Smooth muscle cell (in vitro differentiated cells): ENCODE data around the gene CLCN4. TPM values are rescaled to one million over a fixed set of nuclear protein-coding genes. Genes with fewer than 3 reads are reported as not detected.

ENCODE experiments used
- DNase-seq: peaks from one replicate; lab custom pipeline; 2025; ENCODE audit not compliant: unreplicated experiment; lab: John Stamatoyannopoulos, UW
- H2AFZ ChIP-seq: fragments of 200-600 bp; sonication (generic); 2 replicates; pipeline ENCODE4 v1.6.0; 2016; ENCODE audit warnings: antibody characterized with exemption, low read depth, mild to moderate bottlenecking
- H3F3A ChIP-seq: fragments of 200-600 bp; sonication (generic); 2 replicates; pipeline ENCODE4 v1.6.0; 2017; ENCODE audit warnings: antibody characterized with exemption, low read depth
- H3K27ac ChIP-seq: fragments of 200-600 bp; sonication (generic); 2 replicates; pipeline ENCODE4 v1.5.1; 2016; ENCODE audit warnings: low read depth, mild to moderate bottlenecking
- H3K27me3 ChIP-seq: fragments of 200-600 bp; sonication (generic); 2 replicates; pipeline ENCODE4 v1.6.1; 2016; ENCODE audit warnings: low read depth, mild to moderate bottlenecking
- H3K36me3 ChIP-seq: fragments of 200-600 bp; sonication (generic); 2 replicates; pipeline ENCODE4 v1.5.1; 2016; ENCODE audit warnings: low read depth
- H3K4me1 ChIP-seq: fragments of 200-600 bp; sonication (generic); 2 replicates; pipeline ENCODE4 v1.5.1; 2016; ENCODE audit warnings: low read depth
- H3K4me2 ChIP-seq: fragments of 200-600 bp; sonication (generic); 2 replicates; pipeline ENCODE4 v1.6.0; 2016; ENCODE audit warnings: mild to moderate bottlenecking
- H3K4me3 ChIP-seq: fragments of 200-600 bp; sonication (generic); 2 replicates; pipeline ENCODE4 v1.5.1; 2016; ENCODE audit warnings: mild to moderate bottlenecking
- H3K79me2 ChIP-seq: fragments of 200-600 bp; sonication (generic); 2 replicates; pipeline ENCODE4 v1.6.0; 2016; ENCODE audit warnings: low read depth, mild to moderate bottlenecking
- H3K9ac ChIP-seq: fragments of 200-600 bp; sonication (generic); 2 replicates; pipeline ENCODE4 v1.6.0; 2016; ENCODE audit warnings: low read depth
- H3K9me3 ChIP-seq: fragments of 200-600 bp; sonication (generic); replicated peaks from 2 replicates; pipeline ENCODE4 v1.5.1; 2016; ENCODE audit warnings: low read depth
- H4K20me1 ChIP-seq: fragments of 200-600 bp; sonication (generic); 2 replicates; pipeline ENCODE4 v1.6.0; 2016; ENCODE audit warnings: low read depth
- CTCF ChIP-seq: fragments of 200-600 bp; sonication (generic); IDR thresholded peaks from 2 replicates; pipeline ENCODE4 v1.5.1; 2017; ENCODE audit warnings: borderline replicate concordance, mild to moderate bottlenecking, antibody characterized with exemption; ENCODE audit not compliant: insufficient read depth, poor library complexity, severe bottlenecking
- WGBS: methylation state at CpG from one replicate; pipeline ENCODE4 v1.1.7; 2016; ENCODE audit warnings: low lambda C conversion rate; 5-methylcytosine and 5-hydroxymethylcytosine counted together
- polyA plus RNA-seq: library from polyadenylated mRNA; unstranded; fragments of >200 nt; fragmentation: Nextera tagmentation; extraction: Ambion mirVana; gene quantifications from 2 replicates; pipeline ENCODE4 v1.2.1, GENCODE V29; 2016
- total RNA-seq: library from RNA; depleted of rRNA; stranded (reverse); fragments of >200 nt; gene quantifications from 2 replicates; pipeline ENCODE4 v1.2.3, GENCODE V29; 2014

Gene CLCN4
- total and polyA plus RNA-seq, 2 experiments from 2014 or later, result 2.5 to 3.1 TPM

- Histone ChIP-seq H3K4me3 (no peak overlapping the region), H3K36me3 (no peaks in the 10 kb centered on the region), H3K9ac (no peak overlapping the region), H3K4me2 (no peak overlapping the region), H2AFZ (no peak overlapping the region), H3K27ac (no peak overlapping the region), H3K9me3 (no peaks in the 10 kb centered on the region), H3K27me3 (no peaks in the 10 kb centered on the region), H3F3A (no peaks in the 10 kb centered on the region), H4K20me1 (no peaks in the 10 kb centered on the region), H3K4me1 (no peaks in the 10 kb centered on the region), H3K79me2 (no peaks in the 10 kb centered on the region)
- WGBS, result 39% methylated on average over 16 of the region's 16 CpGs
- TF ChIP-seq CTCF, result peak; percentile 78
- peak; percentile 17 for DNase-seq
Measured at GRCh38 chrX:10189317-10190268, 32.8 kb downstream of the CLCN4 start.

GRCh38 chrX:10190367-10190766 is 33.6 kb downstream of the CLCN4 start:
- H3K4me1 ChIP-seq, result no peaks in the 10 kb centered on the region
- no peak overlapping the region for H3K27ac ChIP-seq
- H3K9me3 ChIP-seq, result no peaks in the 10 kb centered on the region
- H3F3A ChIP-seq, result no peaks in the 10 kb centered on the region
- H3K4me2 ChIP-seq, result no peak overlapping the region
- WGBS, result 35% methylated on average over 3 of the region's 3 CpGs
- no peak overlapping the region for H3K9ac ChIP-seq
- H4K20me1 ChIP-seq, result no peaks in the 10 kb centered on the region
- peak; percentile 55 for TF ChIP-seq CTCF
- no peaks in the 10 kb centered on the region for H3K27me3 ChIP-seq
- H2AFZ ChIP-seq, result no peak overlapping the region
- no peaks in the 10 kb centered on the region for H3K36me3 ChIP-seq
- H3K79me2 ChIP-seq, result no peaks in the 10 kb centered on the region
- no peak for DNase-seq
- H3K4me3 ChIP-seq, result no peak overlapping the region

- Histone ChIP-seq H3K27me3 (no peaks in the 10 kb centered on the region), H4K20me1 (no peaks in the 10 kb centered on the region), H3K4me2 (no peak overlapping the region), H3K79me2 (no peaks in the 10 kb centered on the region), H3K9me3 (no peaks in the 10 kb centered on the region), H3K4me3 (no peak overlapping the region), H2AFZ (no peak overlapping the region), H3F3A (no peaks in the 10 kb centered on the region), H3K4me1 (no peaks in the 10 kb centered on the region), H3K27ac (no peak overlapping the region), H3K36me3 (no peaks in the 10 kb centered on the region), H3K9ac (no peak overlapping the region)
- TF ChIP-seq CTCF, result no peak
- no peak for DNase-seq
Measured at GRCh38 chrX:10193587-10193986, 36.8 kb downstream of the CLCN4 start.

- no peak for DNase-seq
- Histone ChIP-seq H4K20me1 (no peaks in the 10 kb centered on the region), H3K79me2 (no peaks in the 10 kb centered on the region), H3K9ac (no peak overlapping the region), H2AFZ (no peak overlapping the region), H3F3A (no peaks in the 10 kb centered on the region), H3K4me3 (no peak overlapping the region), H3K27ac (no peak overlapping the region), H3K4me1 (no peaks in the 10 kb centered on the region), H3K27me3 (no peaks in the 10 kb centered on the region), H3K9me3 (no peaks in the 10 kb centered on the region), H3K36me3 (no peaks in the 10 kb centered on the region), H3K4me2 (no peak overlapping the region)
- 82% methylated on average over 4 of the region's 4 CpGs for WGBS
- TF ChIP-seq CTCF, result no peak
Measured at GRCh38 chrX:10195425-10195824, 38.6 kb downstream of the CLCN4 start.
